Left cardiac atrium (tissue), 4 donors: ENCODE results near the gene CACFD1. TPM values are rescaled to one million over a fixed set of nuclear protein-coding genes. Genes with fewer than 3 reads are reported as not detected.

Experiments
- ATAC-seq, 2 donors: fragments of 200-7000 bp; cut with Tn5 transposase; one replicate each; pipeline ENCODE4 v1.9.1; 2020; ENCODE audit warnings: mild to moderate bottlenecking in 2 of 2, moderate library complexity in 2 of 2
- DNase-seq: peaks from one replicate; pipeline ENCODE4 v3.0.0-alpha.2; 2020
- intact Hi-C, 2 donors: fragments of 100-400 bp; cut with DNase I; formaldehyde crosslinking; loops; one replicate each; pipeline versions ENCODE4 v1.14.1 to v1.15.1; 2022 to 2023
- total RNA-seq, 2 donors: library from RNA; stranded (reverse); fragmentation: NEBNext Ultra II Directional; extraction: Animal tissue kit (Norgen Biotek cat#: 25700); gene quantifications; one replicate each; pipeline ENCODE4 v1.2.1, GENCODE V29; 2021
- donor health status: DM: no; HTN: yes; CAD: no.
- donor health status: DM: no; HTN: yes; CAD: no; lungs with severe emphysema.
- donor health status: DM: yes; HTN: yes; CAD: no.
- donor health status: Dilated cardiomyopathy.

Gene CACFD1
- total RNA-seq, 2 donors from 2014 or later = 9.6 to 13.0 TPM

- ATAC-seq (peak; percentile 0 to 50), DNase-seq (peak; percentile 68)
- intact Hi-C loops = no loop called here
These were observed 812 bp downstream of the CACFD1 start for GRCh38 chr9:133460405-133461175.

- DNase-seq = no peak
- no peak for ATAC-seq
- intact Hi-C loops = no loop called here
These were observed 2.2 kb downstream of the CACFD1 start for GRCh38 chr9:133461975-133462374.

GRCh38 chr9:133463234-133463863 is 3.6 kb downstream of the CACFD1 start:
- intact Hi-C loops = no loop called here
- DNase-seq (no peak), ATAC-seq (no peak)

- DNase-seq = no peak
- ATAC-seq = no peak
- intact Hi-C loops = no loop called here
These were observed 4.3 kb downstream of the CACFD1 start for GRCh38 chr9:133463864-133464615.

- intact Hi-C loops = no loop called here
- DNase-seq (no peak), ATAC-seq (no peak)
These were observed 4.9 kb downstream of the CACFD1 start for GRCh38 chr9:133464638-133465037.

- intact Hi-C loops = no loop called here
- no peak for ATAC-seq
These were observed 6.2 kb downstream of the CACFD1 start for GRCh38 chr9:133465984-133466383.

GRCh38 chr9:133467101-133467500 is 7.3 kb downstream of the CACFD1 start:
- intact Hi-C loops = no loop called here
- DNase-seq (no peak), ATAC-seq (no peak)

More at GRCh38 chr9:133465984-133466383, 6.2 kb downstream of the CACFD1 start:
- DNase-seq = no peak

GRCh38 chr9:133468374-133468773 is 8.6 kb downstream of the CACFD1 start:
- ATAC-seq (no peak), DNase-seq (no peak)
- intact Hi-C loops = no loop called here

GRCh38 chr9:133468777-133469421 is 9.1 kb downstream of the CACFD1 start:
- no peak for ATAC-seq
- intact Hi-C loops = no loop called here
- no peak for DNase-seq

GRCh38 chr9:133470427-133470924 is 10.7 kb downstream of the CACFD1 start:
- intact Hi-C loops = no loop called here
- DNase-seq (no peak), ATAC-seq (peak in 1 of 2 donors; percentile 3)

GRCh38 chr9:133470988-133471387 is 11.2 kb downstream of the CACFD1 start:
- intact Hi-C loops = no loop called here
- no peak for ATAC-seq
- no peak for DNase-seq

- ATAC-seq (no peak), DNase-seq (no peak)
- intact Hi-C loops = no loop called here
These were observed 11.9 kb downstream of the CACFD1 start for GRCh38 chr9:133471551-133472276.

GRCh38 chr9:133472277-133472645 is 12.5 kb downstream of the CACFD1 start:
- no peak for DNase-seq
- intact Hi-C loops = no loop called here

GRCh38 chr9:133472753-133473378 is 13.1 kb downstream of the CACFD1 start:
- intact Hi-C loops = no loop called here
- no peak for ATAC-seq
- no peak for DNase-seq

More at GRCh38 chr9:133472277-133472645, 12.5 kb downstream of the CACFD1 start:
- no peak for ATAC-seq

- DNase-seq (no peak), ATAC-seq (no peak)
- intact Hi-C loops = no loop called here
These were observed 14.0 kb downstream of the CACFD1 start for GRCh38 chr9:133473743-133474142.

GRCh38 chr9:133474215-133474614 is 14.4 kb downstream of the CACFD1 start:
- no peak for DNase-seq
- no peak for ATAC-seq
- intact Hi-C loops = no loop called here

GRCh38 chr9:133474853-133475252 is 15.1 kb downstream of the CACFD1 start:
- intact Hi-C loops = no loop called here

GRCh38 chr9:133475292-133476012 is 15.7 kb downstream of the CACFD1 start:
- no peak for DNase-seq

More at GRCh38 chr9:133474853-133475252, 15.1 kb downstream of the CACFD1 start:
- no peak for DNase-seq
- ATAC-seq = no peak

More at GRCh38 chr9:133475292-133476012, 15.7 kb downstream of the CACFD1 start:
- intact Hi-C loops = no loop called here
- ATAC-seq = no peak
